HG03442 (cell line): Measurements from ENCODE around the gene JPT1.
"Not testable (repeated sequence)": the region's sequence is repeated elsewhere in the genome, so short reads cannot be mapped to it uniquely, and the experiment has no call there.

Experiments
- ATAC-seq: cut with Tn5 transposase; IDR thresholded peaks from one replicate; pipeline ENCODE4 v1.9.1; 2021; ENCODE audit warnings: mild to moderate bottlenecking, moderate library complexity; ENCODE audit not compliant: unreplicated experiment

Gene JPT1

GRCh38 chr17:75158480-75158879, 4.2 kb upstream of the JPT1 start:
- not testable (repeated sequence) for ATAC-seq

GRCh38 chr17:75155191-75155601, 884 bp upstream of the JPT1 start:
- ATAC-seq: no peak

DNA sequence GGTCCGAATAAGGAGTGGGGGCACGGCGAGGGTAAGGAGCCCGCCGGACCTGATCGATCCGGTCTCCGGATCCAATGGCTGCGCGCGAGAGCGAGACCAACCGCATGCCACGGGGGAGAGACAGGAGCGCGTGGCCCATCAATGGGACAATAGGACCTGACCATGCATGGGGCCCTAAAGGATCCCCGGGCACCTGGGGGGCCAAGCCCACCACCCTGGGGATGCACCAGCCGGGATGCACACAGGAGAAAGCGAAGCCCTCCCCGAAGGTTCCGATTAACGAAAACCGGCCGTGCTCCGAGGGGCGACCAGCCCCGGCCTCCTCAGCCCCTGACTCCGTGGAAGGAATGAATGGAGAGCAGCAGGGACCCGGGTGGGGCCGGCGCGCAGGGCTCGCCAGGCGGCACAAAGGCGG, 525 bp downstream of the JPT1 start:
- ATAC-seq: peak; percentile 9

- ATAC-seq: no peak
Measured at GRCh38 chr17:75152922-75153779, 1.2 kb downstream of the JPT1 start.

- no peak for ATAC-seq
Measured at GRCh38 chr17:75152523-75152921, 1.8 kb downstream of the JPT1 start.

DNA sequence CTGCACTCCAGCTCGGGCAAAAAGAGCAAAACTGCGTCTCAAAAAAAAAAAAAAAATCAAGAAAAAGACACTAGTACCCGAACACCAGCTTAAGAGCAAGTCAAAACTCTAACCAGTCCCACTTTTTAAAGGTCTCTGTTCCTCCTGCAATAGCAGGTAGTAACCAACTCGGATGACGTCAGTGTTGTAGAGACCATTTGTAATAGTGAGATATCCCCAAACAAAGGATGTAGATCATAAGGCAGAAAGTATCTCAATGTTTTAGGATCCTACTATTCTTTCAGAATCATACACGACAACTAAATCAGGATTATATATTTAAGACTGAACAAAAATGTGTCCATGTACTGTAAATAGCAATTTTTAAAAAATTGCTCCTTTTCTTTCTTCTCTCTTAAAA, 2.4 kb downstream of the JPT1 start:
- ATAC-seq: no peak

GRCh38 chr17:75147878-75148546, 6.3 kb downstream of the JPT1 start:
- ATAC-seq: no peak

GRCh38 chr17:75146592-75146991, 7.7 kb downstream of the JPT1 start:
- no peak for ATAC-seq

GRCh38 chr17:75144816-75145512, 9.3 kb downstream of the JPT1 start:
- no peak for ATAC-seq

DNA sequence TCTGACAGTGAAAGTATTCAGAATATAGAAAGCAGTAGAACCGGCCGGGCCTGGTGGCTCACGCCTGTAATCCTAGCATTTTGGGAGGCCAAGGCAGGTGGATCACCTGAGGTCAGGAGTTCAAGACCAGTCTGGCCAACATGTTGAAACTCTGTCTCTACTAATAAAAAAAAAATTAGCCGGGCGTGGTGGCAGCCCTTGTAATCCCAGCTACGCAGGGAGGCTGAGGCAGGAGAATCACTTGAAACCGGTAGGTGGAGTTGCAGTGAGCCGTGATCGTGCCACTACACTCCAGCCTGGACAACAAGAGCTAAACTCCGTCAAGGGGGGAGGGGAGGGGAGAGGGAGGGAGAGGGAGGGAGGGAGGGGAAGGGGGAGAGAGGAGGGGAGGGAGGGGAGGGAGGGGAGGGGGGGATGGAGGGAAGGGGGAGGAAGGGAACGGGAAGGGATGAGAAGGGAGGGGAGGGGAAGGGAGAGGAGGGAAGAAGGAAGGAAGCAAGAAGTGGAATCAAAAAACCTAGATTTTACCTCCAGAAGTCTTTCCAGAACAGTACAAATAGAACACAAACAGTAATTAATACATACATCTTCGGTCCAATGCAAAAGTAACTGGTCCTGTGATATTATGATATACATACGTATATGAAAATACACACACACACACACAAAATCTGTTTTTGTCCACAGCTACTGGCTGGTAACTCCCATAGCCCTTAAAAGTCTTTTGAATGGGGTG, 11.9 kb downstream of the JPT1 start:
- ATAC-seq: no peak

GRCh38 chr17:75138519-75138918, 15.8 kb downstream of the JPT1 start:
- ATAC-seq: no peak

DNA sequence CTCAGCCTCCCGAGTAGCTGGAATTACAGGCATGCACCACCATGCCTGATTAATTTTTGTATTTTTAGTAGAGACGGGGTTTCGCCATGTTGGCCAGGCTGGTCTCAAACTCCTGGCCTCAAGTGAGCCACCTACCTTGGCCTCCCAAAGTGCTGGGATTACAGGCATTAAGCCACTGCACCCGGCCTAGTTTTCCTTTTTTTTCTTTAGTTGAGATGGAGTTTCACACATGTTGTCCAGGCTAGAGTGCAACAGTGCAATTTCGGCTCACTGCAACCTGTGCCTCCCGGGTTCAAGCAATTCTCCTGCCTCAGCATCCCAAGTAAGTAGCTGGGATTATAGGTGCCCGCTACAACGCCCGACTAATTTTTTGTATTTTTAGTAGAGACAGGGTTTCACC, 16.6 kb downstream of the JPT1 start:
- not testable (repeated sequence) for ATAC-seq

GRCh38 chr17:75135946-75136345, 18.4 kb downstream of the JPT1 start:
- ATAC-seq: no peak

GRCh38 chr17:75135452-75135851, 18.9 kb downstream of the JPT1 start:
- ATAC-seq: no peak

DNA sequence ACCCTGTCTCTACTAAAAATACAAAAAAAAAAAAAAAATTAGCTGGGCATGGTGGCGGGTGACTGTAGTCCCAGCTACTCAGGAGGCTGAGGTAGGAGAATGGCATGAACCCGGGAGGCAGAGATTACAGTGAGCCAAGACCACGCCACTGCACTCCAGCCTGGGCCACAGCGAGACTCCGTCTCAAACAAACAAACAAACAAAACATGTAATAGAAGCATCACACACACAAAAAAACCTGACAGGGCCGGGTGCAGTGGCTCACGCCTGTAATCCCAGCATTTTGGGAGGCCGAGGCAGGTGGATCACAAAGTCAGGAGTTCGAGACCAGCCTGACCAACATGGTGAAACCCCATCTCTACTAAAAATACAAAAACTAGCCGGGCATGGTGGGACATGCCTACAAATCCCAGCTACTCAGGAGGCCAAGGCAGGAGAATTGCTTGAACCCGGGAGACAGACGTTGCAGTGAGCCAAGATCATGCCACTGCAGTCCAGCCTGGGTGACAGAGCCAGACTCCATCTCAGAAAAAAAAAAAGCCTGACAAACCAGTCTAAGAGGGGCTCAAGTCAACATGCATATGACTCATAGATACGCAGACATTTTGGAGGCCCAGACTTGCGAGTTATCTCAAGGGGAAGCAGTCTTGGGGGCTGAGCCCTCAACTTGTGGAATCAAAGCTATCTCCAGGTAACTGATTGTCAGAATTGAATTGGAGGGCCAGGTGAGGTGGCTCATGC, 20.5 kb downstream of the JPT1 start:
- not testable (repeated sequence) for ATAC-seq

DNA sequence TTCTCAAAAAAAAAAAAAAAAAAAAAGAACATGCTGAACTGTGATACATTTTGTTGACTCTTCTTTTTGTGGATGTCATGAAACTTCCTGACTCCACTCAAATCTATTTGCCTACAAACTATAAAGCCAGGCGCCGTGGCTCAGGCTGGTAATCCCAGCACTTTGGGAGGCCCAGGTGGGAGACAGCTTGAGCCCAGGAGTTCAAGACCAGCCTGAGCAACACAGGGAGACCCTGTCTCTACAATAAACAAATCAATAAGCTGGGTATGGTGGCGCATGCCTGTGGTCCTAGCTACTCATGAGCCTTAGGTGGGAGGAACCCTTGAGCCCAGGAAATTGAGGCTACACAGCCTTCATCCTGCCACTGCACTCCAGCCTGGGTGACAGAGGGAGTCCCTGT, 21.3 kb downstream of the JPT1 start:
- ATAC-seq: no peak

- not testable (repeated sequence) for ATAC-seq
Measured at GRCh38 chr17:75132018-75133000, 22.0 kb downstream of the JPT1 start.

DNA sequence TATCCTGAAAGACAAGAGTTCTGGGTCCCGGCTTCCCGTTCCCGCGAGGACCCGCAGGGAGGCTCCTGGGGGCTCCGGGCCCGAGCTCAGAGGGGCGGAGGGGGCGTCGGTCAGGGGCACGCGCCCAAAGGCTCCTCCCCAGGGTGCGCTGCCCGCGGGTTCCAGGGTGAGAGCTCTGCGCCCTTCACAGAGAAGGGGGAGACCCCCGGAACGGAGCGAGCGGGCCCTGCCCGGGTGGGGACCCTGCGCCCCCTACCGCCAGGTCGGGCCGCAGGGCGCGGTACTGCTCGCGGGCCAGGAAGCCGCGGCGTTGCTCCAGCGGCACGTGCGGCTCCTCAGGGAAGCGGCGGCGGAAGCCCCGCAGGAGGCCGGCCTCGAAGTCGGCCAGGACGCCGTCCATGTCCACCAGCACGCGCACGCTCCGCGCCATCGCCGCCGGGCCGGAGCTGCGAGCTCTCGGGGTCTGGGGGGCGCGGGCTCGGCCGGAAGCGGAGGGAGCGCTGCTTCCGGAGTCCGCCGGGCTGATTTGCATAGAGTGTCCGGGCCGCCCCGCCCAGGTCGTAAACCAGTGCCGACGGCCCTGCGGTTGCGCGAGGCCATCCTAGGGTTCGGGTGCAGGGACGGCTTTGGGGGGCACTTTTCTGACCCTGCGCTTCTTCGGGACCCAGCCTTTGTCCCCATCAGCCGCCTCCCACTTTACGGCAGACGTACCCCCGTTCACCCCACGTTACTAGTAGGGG, 22.9 kb downstream of the JPT1 start, which contains the start of gene NT5C:
Gene NT5C (minus strand): TSS at position 465 of the 740 bp plus-strand sequence. CDS start 35 bp downstream, at position 430.
- ATAC-seq: peak; percentile 81
